PC-3 (cell line): ENCODE measurements around the gene SLC24A3. TPM values are rescaled to one million over a fixed set of nuclear protein-coding genes. Genes with fewer than 3 reads are reported as not detected.

Experiments
- ATAC-seq: fragments of 200-7000 bp; cut with Tn5 transposase; 2 replicates; pipeline ENCODE4 v1.9.1; 2020; ENCODE audit warnings: mild to moderate bottlenecking, moderate library complexity
- BruUV-seq: library from RNA; stranded (reverse); fragments of 400-500 nt; replicated peaks from 2 replicates; lab custom pipeline; 2021; lab: Mats Ljungman, UMichigan
- CTCF ChIA-PET: fragments of 300-600 bp; sonication (Branson Sonifier 250); formaldehyde crosslinking; loops from one replicate; lab custom pipeline; 2022; ENCODE audit warnings: antibody characterized with exemption; lab: Charles Lee
- POLR2A ChIA-PET: fragments of 300-600 bp; sonication (Branson Sonifier 250); formaldehyde crosslinking; loops from one replicate; lab custom pipeline; 2022; ENCODE audit warnings: antibody characterized with exemption; ENCODE audit not compliant: unreplicated experiment; lab: Charles Lee
- DNase-seq: peaks from one replicate; pipeline ENCODE4 v3.0.0-alpha.2; 2015
- H2AFZ ChIP-seq: fragments of 300-600 bp; sonication (generic); 2 replicates; pipeline ENCODE4 v1.6.0; 2016; ENCODE audit warnings: antibody characterized with exemption, low read length
- H3F3A ChIP-seq: fragments of 300-600 bp; sonication (generic); one replicate; pipeline ENCODE4 v1.6.0; 2017; ENCODE audit warnings: antibody characterized with exemption, low read length, control low read depth, mild to moderate bottlenecking; ENCODE audit not compliant: unreplicated experiment
- H3K27ac ChIP-seq: fragments of 300-600 bp; sonication (generic); 2 replicates; pipeline ENCODE4 v1.5.1; 2016; ENCODE audit warnings: mild to moderate bottlenecking, low read length
- H3K27me3 ChIP-seq: fragments of 300-600 bp; sonication (generic); 2 replicates; pipeline ENCODE4 v1.6.1; 2016; ENCODE audit warnings: low read length, mixed read lengths
- H3K36me3 ChIP-seq: fragments of 300-600 bp; sonication (generic); 2 replicates; pipeline ENCODE4 v1.6.1; 2016; ENCODE audit warnings: low read depth, mixed run types, low read length, mixed read lengths
- H3K4me1 ChIP-seq: fragments of 300-600 bp; sonication (generic); 2 replicates; pipeline ENCODE4 v1.5.1; 2016; ENCODE audit warnings: low read length; ENCODE audit not compliant: insufficient read depth
- H3K4me2 ChIP-seq: fragments of 300-600 bp; sonication (generic); 2 replicates; pipeline ENCODE4 v1.6.0; 2016; ENCODE audit warnings: low read length
- H3K4me3 ChIP-seq: fragments of 300-600 bp; sonication (generic); 2 replicates; pipeline ENCODE4 v1.5.1; 2016; ENCODE audit warnings: mild to moderate bottlenecking, low read length, mixed read lengths
- H3K79me2 ChIP-seq: fragments of 300-600 bp; sonication (generic); 2 replicates; pipeline ENCODE4 v1.6.1; 2017; ENCODE audit warnings: low read length, mixed read lengths
- H3K9ac ChIP-seq: fragments of 300-600 bp; sonication (generic); 2 replicates; pipeline ENCODE4 v1.6.0; 2016; ENCODE audit warnings: mild to moderate bottlenecking, low read length
- H3K9me2 ChIP-seq: fragments of 300-600 bp; sonication (generic); replicated peaks from 2 replicates; pipeline ENCODE4 v1.6.1; 2016; ENCODE audit warnings: mixed run types, low read length, mixed read lengths
- H3K9me3 ChIP-seq: fragments of 300-600 bp; sonication (generic); 2 replicates; pipeline ENCODE4 v1.6.1; 2016; ENCODE audit warnings: low read length, mixed read lengths
- H4K20me1 ChIP-seq: fragments of 300-600 bp; sonication (generic); 2 replicates; pipeline ENCODE4 v1.6.1; 2016; ENCODE audit warnings: low read length, mixed read lengths
- CTCF ChIP-seq: fragments of 300-600 bp; sonication (generic); conservative IDR thresholded peaks from 2 replicates; pipeline ENCODE4 v1.5.1; 2017; ENCODE audit warnings: antibody characterized with exemption, low read depth, mild to moderate bottlenecking, low read length
- EZH2 ChIP-seq: fragments of 300-600 bp; sonication (generic); IDR thresholded peaks from one replicate; pipeline ENCODE4 v1.6.1; 2017; ENCODE audit warnings: antibody characterized with exemption, mild to moderate bottlenecking, low read length; ENCODE audit not compliant: unreplicated experiment
- EZH2phosphoT487 ChIP-seq: fragments of 300-600 bp; sonication (generic); IDR thresholded peaks from 2 replicates; pipeline ENCODE4 v1.6.1; 2018; ENCODE audit warnings: mild to moderate bottlenecking, antibody characterized with exemption, low read length, borderline replicate concordance
- intact Hi-C: fragments of 100-400 bp; cut with micrococcal nuclease; formaldehyde crosslinking; loops from 2 replicates; pipeline ENCODE4 v1.9.0; 2023
- total RNA-seq: library from RNA; depleted of rRNA; stranded (reverse); fragments of >200 nt; gene quantifications from 2 replicates; pipeline ENCODE4 v1.2.3, GENCODE V29; 2014

The SLC24A3 gene
- total RNA-seq, 1 experiment from 2014 or later: 0.11 TPM

GRCh38 chr20:19659448-19659847 is 447.0 kb downstream of the SLC24A3 start:
- no peaks in the 10 kb centered on the region for H3K4me1 ChIP-seq
- H3K27me3 ChIP-seq: peaks cover 91% of the 10 kb centered on the region
- no peak for TF ChIP-seq EZH2phosphoT487
- TF ChIP-seq EZH2: no peak
- no peak for TF ChIP-seq CTCF
- H3K4me3 ChIP-seq: no peak overlapping the region
- no peak overlapping the region for H2AFZ ChIP-seq
- DNase-seq (peak; percentile 56), ATAC-seq (no peak; the same call in 1 of the 2 replicates)
- H3K36me3 ChIP-seq: no peaks in the 10 kb centered on the region
- no peaks in the 10 kb centered on the region for H3K9me2 ChIP-seq
- no peak overlapping the region for H3K27ac ChIP-seq
- no peak overlapping the region for H3K4me2 ChIP-seq
- no peaks in the 10 kb centered on the region for H4K20me1 ChIP-seq
- H3K9me3 ChIP-seq: no peaks in the 10 kb centered on the region
- POLR2A ChIA-PET: no interaction called here
- no peaks in the 10 kb centered on the region for H3K79me2 ChIP-seq
- BruUV-seq: no TSS peak
- H3F3A ChIP-seq: no peaks in the 10 kb centered on the region
- CTCF ChIA-PET: no interaction called here
- H3K9ac ChIP-seq: no peak overlapping the region
- intact Hi-C loops: no loop called here

- H3K4me1 ChIP-seq: no peaks in the 10 kb centered on the region
- intact Hi-C loops: loop anchor here (5.0 kb wide), 1 partner anchor 1029 kb away; no protein-coding TSS in a partner anchor
- H3K27ac ChIP-seq: no peak overlapping the region
- no peaks in the 10 kb centered on the region for H3K9me2 ChIP-seq
- H3K4me2 ChIP-seq: no peak overlapping the region
- CTCF ChIA-PET: interaction anchor here (0.6 kb wide), 2 partner anchors 392 to 453 kb away, joined by 8 to 9 read pairs; no protein-coding TSS in a partner anchor
- POLR2A ChIA-PET: no interaction called here
- no peaks in the 10 kb centered on the region for H4K20me1 ChIP-seq
- H2AFZ ChIP-seq: no peak overlapping the region
- no peak overlapping the region for H3K4me3 ChIP-seq
- no peaks in the 10 kb centered on the region for H3K9me3 ChIP-seq
- TF ChIP-seq EZH2phosphoT487 (no peak), CTCF (no peak), EZH2 (no peak)
- H3K9ac ChIP-seq: no peak overlapping the region
- H3K79me2 ChIP-seq: no peaks in the 10 kb centered on the region
- H3K36me3 ChIP-seq: no peaks in the 10 kb centered on the region
- H3F3A ChIP-seq: no peaks in the 10 kb centered on the region
- DNase-seq: no peak
- BruUV-seq: no TSS peak
- ATAC-seq: no peak
- H3K27me3 ChIP-seq: peaks cover 83% of the 10 kb centered on the region
Measured at GRCh38 chr20:19660808-19661378, 448.5 kb downstream of the SLC24A3 start.

- no peak overlapping the region for H2AFZ ChIP-seq
- H3K36me3 ChIP-seq: no peaks in the 10 kb centered on the region
- POLR2A ChIA-PET: no interaction called here
- H3K27me3 ChIP-seq: peaks cover 72% of the 10 kb centered on the region
- H3K4me2 ChIP-seq: no peak overlapping the region
- no peaks in the 10 kb centered on the region for H4K20me1 ChIP-seq
- no peaks in the 10 kb centered on the region for H3F3A ChIP-seq
- intact Hi-C loops: loop anchor here (1.0 to 5.0 kb wide), 5 partner anchors 34 to 1249 kb away; no protein-coding TSS in a partner anchor
- H3K79me2 ChIP-seq: no peaks in the 10 kb centered on the region
- H3K9ac ChIP-seq: no peak overlapping the region
- BruUV-seq: no TSS peak
- H3K9me3 ChIP-seq: no peaks in the 10 kb centered on the region
- TF ChIP-seq EZH2phosphoT487 (no peak), CTCF (peak; percentile 98)
- no peak overlapping the region for H3K4me3 ChIP-seq
- H3K9me2 ChIP-seq: no peaks in the 10 kb centered on the region
- H3K27ac ChIP-seq: no peak overlapping the region
- DNase-seq (peak; percentile 91), ATAC-seq (peak; percentile 84)
- CTCF ChIA-PET: no interaction called here
- H3K4me1 ChIP-seq: no peaks in the 10 kb centered on the region
Measured at GRCh38 chr20:19661717-19662636, 449.5 kb downstream of the SLC24A3 start.
